ENCODE data around the gene LDAH.
A peak's percentile ranks its signal among the peaks of the same experiment; 100 is the strongest.
"Not testable (repeated sequence)": the region's sequence is repeated elsewhere in the genome, so short reads cannot be mapped to it uniquely, and the experiment has no call there.

LDAH gene

GRCh38 chr2:20822535-20823490 lies at the start of gene LDAH:
LDAH (minus strand) TSS chr2:20823101; CDS start chr2:20801463, 21,638 bp downstream.
- peak; percentile 31 for DNase-seq (ENCODE audit: low read depth)

GRCh38 chr2:20868377-20868776 lies 45.5 kb upstream of the LDAH start:
- no peak for DNase-seq (ENCODE audit: low read depth)

- DNase-seq (ENCODE audit: low read depth): no peak
Observed at GRCh38 chr2:20862850-20863249, 39.9 kb upstream of the LDAH start.

- DNase-seq (ENCODE audit: low read depth): no peak
Observed at GRCh38 chr2:20855456-20855855, 32.6 kb upstream of the LDAH start.

GRCh38 chr2:20852670-20853069 lies 29.8 kb upstream of the LDAH start:
- DNase-seq (ENCODE audit: low read depth): no peak

- DNase-seq (ENCODE audit: low read depth): no peak
Observed at GRCh38 chr2:20852139-20852538, 29.2 kb upstream of the LDAH start.

GRCh38 chr2:20844246-20844645 lies 21.3 kb upstream of the LDAH start:
- DNase-seq (ENCODE audit: low read depth): no peak

- no peak for DNase-seq (ENCODE audit: low read depth)
Observed at GRCh38 chr2:20839052-20839451, 16.2 kb upstream of the LDAH start.

- no peak for DNase-seq (ENCODE audit: low read depth)
Observed at GRCh38 chr2:20838016-20838415, 15.1 kb upstream of the LDAH start.

GRCh38 chr2:20836521-20836920 lies 13.6 kb upstream of the LDAH start:
- no peak for DNase-seq (ENCODE audit: low read depth)

- DNase-seq (ENCODE audit: low read depth): no peak
Observed at GRCh38 chr2:20834331-20834730, 11.4 kb upstream of the LDAH start.

- no peak for DNase-seq (ENCODE audit: low read depth)
Observed at GRCh38 chr2:20832606-20833005, 9.7 kb upstream of the LDAH start.

- no peak for DNase-seq (ENCODE audit: low read depth)
Observed at GRCh38 chr2:20829861-20830260, 7.0 kb upstream of the LDAH start.

GRCh38 chr2:20823917-20824316 lies 1.0 kb upstream of the LDAH start:
- DNase-seq (ENCODE audit: low read depth): no peak

- no peak for DNase-seq (ENCODE audit: low read depth)
Observed at GRCh38 chr2:20818820-20819219, 4.1 kb downstream of the LDAH start.

GRCh38 chr2:20815216-20815615 lies 7.7 kb downstream of the LDAH start:
- no peak for DNase-seq (ENCODE audit: low read depth)

GRCh38 chr2:20812779-20813178 lies 10.1 kb downstream of the LDAH start:
- no peak for DNase-seq (ENCODE audit: low read depth)

- no peak for DNase-seq (ENCODE audit: low read depth)
Observed at GRCh38 chr2:20806286-20806685, 16.6 kb downstream of the LDAH start.

- DNase-seq (ENCODE audit: low read depth): no peak
Observed at GRCh38 chr2:20803974-20804373, 18.9 kb downstream of the LDAH start.

GRCh38 chr2:20803226-20803682 lies 19.6 kb downstream of the LDAH start:
- DNase-seq (ENCODE audit: low read depth): no peak

- no peak for DNase-seq (ENCODE audit: low read depth)
Observed at GRCh38 chr2:20797096-20797495, 25.8 kb downstream of the LDAH start.

GRCh38 chr2:20796374-20796791 lies 26.5 kb downstream of the LDAH start:
- peak; percentile 23 for DNase-seq (ENCODE audit: low read depth)

- DNase-seq (ENCODE audit: low read depth): not testable (repeated sequence)
Observed at GRCh38 chr2:20793944-20794343, 29.0 kb downstream of the LDAH start.
